Left renal cortex interstitium (tissue), 4 donors: ENCODE results near the gene PELI3. TPM values are rescaled to one million over a fixed set of nuclear protein-coding genes. Genes with fewer than 3 reads are reported as not detected.
"Not testable (repeated sequence)": the region's sequence is repeated elsewhere in the genome, so short reads cannot be mapped to it uniquely, and the experiment has no call there.

Source experiments
- DNase-seq, 4 donors: peaks; one replicate each; pipeline ENCODE4 v3.0.0-alpha.2; 2013; ENCODE audit warnings: low read depth in 4 of 4, low spot score in 2 of 4, missing footprints in 1 of 4
- polyA plus RNA-seq, 4 donors: library from polyadenylated mRNA; unstranded; fragments of 120-200 nt; gene quantifications; one replicate each; pipeline ENCODE4 v1.2.1, GENCODE V29; 2013; ENCODE audit not compliant: insufficient read length in 4 of 4

PELI3 gene
- polyA plus RNA-seq, 4 donors: 4.5 to 7.8 (median 6.4) TPM

GRCh38 chr11:66440940-66441282 lies 25.8 kb upstream of the PELI3 start:
- not testable (repeated sequence) for DNase-seq

- no peak for DNase-seq
Measured at GRCh38 chr11:66443602-66444001, 23.1 kb upstream of the PELI3 start.

- no peak for DNase-seq
Measured at GRCh38 chr11:66447012-66447411, 19.7 kb upstream of the PELI3 start.

- DNase-seq: no peak
Measured at GRCh38 chr11:66448523-66448922, 18.2 kb upstream of the PELI3 start.

- DNase-seq: no peak
Measured at GRCh38 chr11:66450560-66450959, 16.1 kb upstream of the PELI3 start.

GRCh38 chr11:66451663-66452062 lies 15.0 kb upstream of the PELI3 start:
- DNase-seq: no peak

- DNase-seq: no peak
Measured at GRCh38 chr11:66454247-66454646, 12.5 kb upstream of the PELI3 start.

GRCh38 chr11:66454828-66455227 lies 11.9 kb upstream of the PELI3 start:
- DNase-seq: no peak

GRCh38 chr11:66457826-66458225 lies 8.9 kb upstream of the PELI3 start:
- no peak for DNase-seq

GRCh38 chr11:66459138-66459778 lies 7.4 kb upstream of the PELI3 start:
- DNase-seq: no peak

GRCh38 chr11:66462010-66462409 lies 4.7 kb upstream of the PELI3 start:
- no peak for DNase-seq

GRCh38 chr11:66462911-66463310 lies 3.8 kb upstream of the PELI3 start:
- no peak for DNase-seq

GRCh38 chr11:66464116-66464515 lies 2.6 kb upstream of the PELI3 start:
- not testable (repeated sequence) for DNase-seq

- DNase-seq: no peak
Measured at GRCh38 chr11:66464916-66465315, 1.8 kb upstream of the PELI3 start.

GRCh38 chr11:66465373-66466224 lies 1.1 kb upstream of the PELI3 start:
- DNase-seq: no peak

GRCh38 chr11:66467034-66467659 lies 442 bp downstream of the PELI3 start:
- DNase-seq: no peak

GRCh38 chr11:66467756-66468155 lies 1.1 kb downstream of the PELI3 start:
- peak in 1 of 4 donors; percentile 17 for DNase-seq

GRCh38 chr11:66468691-66469090 lies 2.0 kb downstream of the PELI3 start:
- no peak for DNase-seq

GRCh38 chr11:66469441-66469840 lies 2.7 kb downstream of the PELI3 start:
- no peak for DNase-seq

- no peak for DNase-seq
Measured at GRCh38 chr11:66470015-66470414, 3.3 kb downstream of the PELI3 start.

GRCh38 chr11:66471142-66471541 lies 4.4 kb downstream of the PELI3 start:
- DNase-seq: no peak

- no peak for DNase-seq
Measured at GRCh38 chr11:66472054-66472453, 5.3 kb downstream of the PELI3 start.
